Right lobe of liver (tissue), 4 donors: ENCODE results near the gene KRTAP12-3.

Source experiments
- CTCF ChIP-seq, 4 donors: fragments of 200-600 bp in 3 of 4; fragments of 450-650 bp in 1 of 4; IDR thresholded peaks; one replicate each; pipeline versions ENCODE4 v1.5.1 to v1.8.0; 2016 to 2022; ENCODE audit warnings: antibody characterized with exemption in 4 of 4, mild to moderate bottlenecking in 2 of 4
- POLR2A ChIP-seq: fragments of 450-650 bp; IDR thresholded peaks from one replicate; pipeline ENCODE4 v1.6.1; 2017; ENCODE audit warnings: antibody characterized with exemption, mild to moderate bottlenecking
- donor health status: DM: no; HTN: no; CAD: no.
- donor health status: DM: no; HTN: no; CAD: no.
- donor health status: DM: no; HTN: yes; CAD: no.

DNA sequence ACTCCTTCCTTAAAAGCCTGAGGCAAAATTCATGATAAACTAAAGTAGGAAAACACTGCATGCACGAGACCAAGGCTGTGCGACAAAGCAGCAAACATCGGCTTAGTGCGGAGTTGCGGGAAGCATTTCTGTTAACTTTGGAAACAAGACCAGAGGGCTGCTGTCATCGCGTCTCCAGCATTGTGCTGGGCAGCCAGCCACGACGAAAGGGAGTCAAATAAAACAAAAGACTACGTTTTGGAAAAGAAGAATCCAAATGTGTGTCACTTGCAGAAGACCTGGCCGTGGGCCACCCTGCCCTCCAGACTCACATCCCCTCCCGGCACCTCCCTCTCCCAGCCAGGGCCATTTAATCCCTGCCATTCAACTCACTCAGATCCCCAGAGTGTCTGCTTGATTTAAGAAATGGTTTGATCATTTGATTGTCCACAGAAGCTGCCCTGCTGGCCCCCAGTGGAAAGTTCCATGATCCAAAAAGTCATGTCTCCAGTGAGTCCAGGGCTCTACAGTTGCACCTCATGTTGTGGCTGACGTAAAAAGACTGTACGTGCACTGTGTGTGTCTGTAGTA, 13.9 kb upstream of the KRTAP12-3 start:
- TF ChIP-seq CTCF (IDR thresholded peaks at IDR 0.05) = no peak
- no peak for TF ChIP-seq POLR2A
